ENCODE data around the gene CFTR.

- TF ChIP-seq, protein P1, sequence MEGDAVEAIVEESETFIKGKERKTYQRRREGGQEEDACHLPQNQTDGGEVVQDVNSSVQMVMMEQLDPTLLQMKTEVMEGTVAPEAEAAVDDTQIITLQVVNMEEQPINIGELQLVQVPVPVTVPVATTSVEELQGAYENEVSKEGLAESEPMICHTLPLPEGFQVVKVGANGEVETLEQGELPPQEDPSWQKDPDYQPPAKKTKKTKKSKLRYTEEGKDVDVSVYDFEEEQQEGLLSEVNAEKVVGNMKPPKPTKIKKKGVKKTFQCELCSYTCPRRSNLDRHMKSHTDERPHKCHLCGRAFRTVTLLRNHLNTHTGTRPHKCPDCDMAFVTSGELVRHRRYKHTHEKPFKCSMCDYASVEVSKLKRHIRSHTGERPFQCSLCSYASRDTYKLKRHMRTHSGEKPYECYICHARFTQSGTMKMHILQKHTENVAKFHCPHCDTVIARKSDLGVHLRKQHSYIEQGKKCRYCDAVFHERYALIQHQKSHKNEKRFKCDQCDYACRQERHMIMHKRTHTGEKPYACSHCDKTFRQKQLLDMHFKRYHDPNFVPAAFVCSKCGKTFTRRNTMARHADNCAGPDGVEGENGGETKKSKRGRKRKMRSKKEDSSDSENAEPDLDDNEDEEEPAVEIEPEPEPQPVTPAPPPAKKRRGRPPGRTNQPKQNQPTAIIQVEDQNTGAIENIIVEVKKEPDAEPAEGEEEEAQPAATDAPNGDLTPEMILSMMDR (IDR thresholded peaks at IDR 0.05) = no peak
- no peak for TF ChIP-seq POLR2A (IDR thresholded peaks at IDR 0.05)
These were observed 84.3 kb downstream of the CFTR start for GRCh38 chr7:117564080-117564479.

All from body of pancreas (tissue), 4 donors.